ENCODE results near the gene CGA. TPM values are rescaled to one million over a fixed set of nuclear protein-coding genes. Genes with fewer than 3 reads are reported as not detected.

CGA gene
- total RNA-seq, 1 donor from 2014 or later = not detected

DNA sequence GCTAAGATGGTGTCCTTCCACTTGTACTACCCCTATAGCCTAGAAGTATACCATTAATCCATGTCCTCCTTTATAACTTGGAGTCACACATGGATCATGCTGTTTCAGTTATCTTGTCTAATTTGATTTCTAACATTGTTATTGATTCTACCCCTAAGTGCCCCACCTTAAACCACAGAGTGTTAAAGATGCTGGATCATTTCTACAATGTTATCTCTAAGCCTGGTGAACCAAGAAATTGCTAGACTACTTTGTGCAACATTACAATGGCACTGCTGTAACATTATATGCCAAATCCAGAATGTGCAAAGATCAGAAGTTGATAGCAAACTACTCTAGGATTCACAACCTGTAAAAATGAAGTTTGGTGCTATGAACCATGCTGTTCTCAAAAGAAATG, 1.7 kb downstream of the CGA start:
- intact Hi-C loops (cut with DNase I) = no loop called here
- ATAC-seq (no peak), DNase-seq (ENCODE audit: low spot score) (no peak)

DNA sequence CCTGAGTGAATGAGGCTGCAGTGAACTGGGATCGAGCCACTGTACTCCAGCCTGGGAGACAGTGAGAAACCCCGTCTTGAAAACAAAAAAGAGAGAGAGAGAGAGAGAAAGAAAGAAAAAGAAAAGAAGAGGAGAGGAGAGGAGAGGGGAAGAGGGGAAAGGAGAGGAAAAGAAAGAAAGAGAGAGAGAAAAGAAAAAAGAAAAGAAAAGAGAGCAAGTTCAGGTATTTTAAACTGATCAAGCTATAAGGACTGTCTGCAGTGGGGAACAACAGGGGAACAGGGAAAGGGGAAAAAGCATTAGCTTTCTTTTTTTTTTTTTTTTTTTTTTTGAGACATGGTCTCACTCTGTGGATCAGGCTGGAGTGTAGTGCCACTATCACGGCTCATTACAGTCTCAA, 2.5 kb downstream of the CGA start:
- ATAC-seq = no peak
- intact Hi-C loops (cut with DNase I) = no loop called here

DNA sequence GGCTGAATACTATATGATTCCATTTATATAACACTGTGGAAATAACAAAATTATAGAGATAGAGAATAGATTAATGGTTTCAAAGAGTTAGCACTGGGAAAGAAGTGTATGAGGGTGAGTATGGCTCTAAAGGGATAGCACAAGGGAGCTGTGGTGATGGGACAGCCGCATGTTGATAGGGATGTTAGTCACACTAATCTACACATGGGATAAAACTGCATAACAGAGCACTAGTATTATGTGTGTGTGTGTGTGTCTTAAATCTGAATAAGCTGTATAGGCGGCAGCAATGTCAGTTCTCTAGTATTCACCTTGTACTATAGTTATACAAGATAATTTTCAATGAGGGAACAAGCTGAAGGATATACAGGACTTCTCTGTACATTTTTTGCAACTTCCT, 5.8 kb downstream of the CGA start:
- ATAC-seq (no peak), DNase-seq (ENCODE audit: low spot score) (no peak)
- intact Hi-C loops (cut with DNase I) = no loop called here

More for the DNA sequence above, 2.5 kb downstream of the CGA start:
- DNase-seq (ENCODE audit: low spot score) = no peak

- ATAC-seq (no peak), DNase-seq (ENCODE audit: low spot score) (no peak)
- intact Hi-C loops (cut with DNase I) = no loop called here
Measured at GRCh38 chr6:87088076-87088475, 6.8 kb downstream of the CGA start.

GRCh38 chr6:87082160-87082721, 12.7 kb downstream of the CGA start:
- ATAC-seq (no peak), DNase-seq (ENCODE audit: low spot score) (no peak)
- intact Hi-C loops (cut with DNase I) = no loop called here

GRCh38 chr6:87078983-87079616, 15.8 kb downstream of the CGA start:
- intact Hi-C loops (cut with DNase I) = no loop called here
- peak; percentile 70 for ATAC-seq
- peak; percentile 81 for DNase-seq (ENCODE audit: low spot score)

GRCh38 chr6:87075168-87075567, 19.7 kb downstream of the CGA start:
- intact Hi-C loops (cut with DNase I) = no loop called here
- ATAC-seq (no peak), DNase-seq (ENCODE audit: low spot score) (no peak)

DNA sequence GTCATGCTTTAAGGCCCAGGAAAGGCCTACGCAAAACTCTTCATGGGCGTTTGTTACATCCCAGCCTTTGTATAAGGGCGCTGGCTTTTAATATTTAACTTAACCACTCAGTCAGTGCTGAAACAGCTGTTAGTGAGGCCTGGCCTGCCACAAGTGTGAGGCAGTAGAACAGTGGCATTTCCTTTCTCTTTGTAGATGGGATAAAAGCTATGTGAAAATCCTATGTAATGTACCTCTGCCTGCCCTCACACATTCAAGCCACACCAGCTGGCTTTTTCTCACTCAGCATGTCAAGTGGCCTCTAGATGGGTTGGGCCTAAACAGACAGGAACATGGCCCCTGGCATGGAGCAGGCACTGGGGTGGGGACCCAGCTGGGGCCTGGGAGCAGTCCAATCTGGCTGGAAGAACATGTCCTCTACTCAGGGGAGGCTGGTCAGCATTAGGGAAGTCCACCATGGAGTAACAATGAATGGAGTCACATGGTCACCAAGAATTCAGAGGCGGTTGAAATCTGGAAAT, 20.7 kb downstream of the CGA start:
- no peak for ATAC-seq
- DNase-seq (ENCODE audit: low spot score) = no peak
- intact Hi-C loops (cut with DNase I) = no loop called here

GRCh38 chr6:87071683-87072082, 23.2 kb downstream of the CGA start:
- DNase-seq (ENCODE audit: low spot score) (no peak), ATAC-seq (no peak)
- intact Hi-C loops (cut with DNase I) = no loop called here

- DNase-seq (ENCODE audit: low spot score) (no peak), ATAC-seq (no peak)
- intact Hi-C loops (cut with DNase I) = no loop called here
Measured at GRCh38 chr6:87070741-87071140, 24.2 kb downstream of the CGA start.

- no peak for DNase-seq (ENCODE audit: low spot score)
- intact Hi-C loops (cut with DNase I) = loop anchor here (5.0 kb wide), 1 partner anchor 699 kb away; no protein-coding TSS in a partner anchor
- no peak for ATAC-seq
Measured at GRCh38 chr6:87068795-87069194, 26.1 kb downstream of the CGA start.

- intact Hi-C loops (cut with DNase I) = loop anchor here (5.0 kb wide), 1 partner anchor 701 kb away; no protein-coding TSS in a partner anchor
- DNase-seq (ENCODE audit: low spot score) (no peak), ATAC-seq (no peak)
Measured at GRCh38 chr6:87066449-87067333, 28.2 kb downstream of the CGA start.

DNA sequence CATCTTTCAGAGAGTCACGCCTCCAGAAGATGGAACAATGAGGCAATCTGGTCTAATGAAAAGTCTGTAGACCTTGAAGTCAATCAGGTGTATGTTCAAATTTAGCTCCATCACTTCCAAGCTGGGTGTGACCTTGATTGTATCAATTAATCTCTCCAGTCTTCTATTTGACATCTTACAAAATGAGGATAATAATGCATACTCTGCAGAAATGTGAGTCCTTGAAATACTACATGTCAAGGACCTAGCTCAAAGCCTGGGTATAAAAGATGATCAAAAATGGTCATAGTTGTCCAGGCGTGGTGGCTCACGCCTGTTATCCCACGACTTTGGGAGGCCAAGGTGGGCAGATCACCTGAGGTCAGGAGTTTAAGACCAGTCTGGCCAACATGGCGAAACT, 29.8 kb downstream of the CGA start:
- intact Hi-C loops (cut with DNase I) = loop anchor here (5.0 kb wide), 1 partner anchor 702 kb away; no protein-coding TSS in a partner anchor
- DNase-seq (ENCODE audit: low spot score) (no peak), ATAC-seq (no peak)

GRCh38 chr6:87059943-87060342, 35.0 kb downstream of the CGA start:
- intact Hi-C loops (cut with DNase I) = no loop called here
- DNase-seq (ENCODE audit: low spot score) (no peak), ATAC-seq (no peak)

DNA sequence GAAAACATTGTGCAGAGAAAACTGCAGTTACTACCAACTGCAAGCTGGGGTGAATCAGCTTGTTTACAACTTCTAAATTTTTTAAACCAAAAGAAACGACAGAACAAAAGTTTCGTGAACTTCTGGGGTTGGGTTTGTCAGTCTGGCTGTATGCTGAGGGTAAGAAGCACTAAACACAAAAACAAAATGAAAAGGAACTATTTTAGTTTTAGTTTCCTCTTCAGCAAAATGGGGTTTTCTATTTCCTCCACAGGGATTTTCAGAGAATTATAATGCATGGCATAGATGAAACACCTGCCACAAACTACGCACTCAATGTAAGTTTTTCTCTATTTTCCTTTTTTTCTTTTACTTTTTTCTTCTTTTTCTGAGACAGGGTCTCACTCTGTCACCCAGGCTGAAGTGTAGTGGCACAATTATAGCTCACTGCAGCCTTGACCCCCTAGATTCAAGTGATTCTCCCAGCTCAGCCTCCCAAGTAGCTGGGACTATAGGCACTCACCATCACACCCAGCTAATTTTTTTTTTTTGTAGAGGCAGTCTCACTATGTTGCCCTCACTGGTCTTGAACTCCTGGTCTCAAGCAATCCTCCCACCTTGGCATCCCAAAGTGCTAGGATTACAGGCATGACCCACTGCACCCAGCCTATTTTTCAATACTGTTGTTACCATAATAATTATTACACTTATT, 40.6 kb downstream of the CGA start:
- intact Hi-C loops (cut with DNase I) = no loop called here
- DNase-seq (ENCODE audit: low spot score) (no peak), ATAC-seq (no peak)

DNA sequence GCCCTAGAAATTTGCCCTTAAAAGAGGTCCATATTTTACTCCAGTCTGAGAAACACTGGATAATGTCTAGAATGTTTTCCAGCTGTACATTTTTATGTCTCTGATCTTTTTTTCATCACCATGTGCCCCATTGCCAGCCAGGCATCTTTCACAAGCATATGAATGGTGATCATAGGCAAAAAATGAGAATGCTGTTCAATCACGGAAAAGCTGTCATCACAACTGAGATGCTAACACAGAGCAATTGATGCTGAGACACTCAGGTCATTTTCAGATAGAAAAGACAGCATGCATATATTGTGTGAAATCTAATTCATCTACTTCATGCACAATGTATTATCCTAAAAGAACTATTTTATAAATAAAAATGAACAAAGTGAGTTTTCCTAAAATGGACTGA, 41.6 kb downstream of the CGA start:
- ATAC-seq (no peak), DNase-seq (ENCODE audit: low spot score) (no peak)
- intact Hi-C loops (cut with DNase I) = no loop called here

- intact Hi-C loops (cut with DNase I) = no loop called here
- ATAC-seq (no peak), DNase-seq (ENCODE audit: low spot score) (no peak)
Measured at GRCh38 chr6:87049779-87050178, 45.1 kb downstream of the CGA start.

DNA sequence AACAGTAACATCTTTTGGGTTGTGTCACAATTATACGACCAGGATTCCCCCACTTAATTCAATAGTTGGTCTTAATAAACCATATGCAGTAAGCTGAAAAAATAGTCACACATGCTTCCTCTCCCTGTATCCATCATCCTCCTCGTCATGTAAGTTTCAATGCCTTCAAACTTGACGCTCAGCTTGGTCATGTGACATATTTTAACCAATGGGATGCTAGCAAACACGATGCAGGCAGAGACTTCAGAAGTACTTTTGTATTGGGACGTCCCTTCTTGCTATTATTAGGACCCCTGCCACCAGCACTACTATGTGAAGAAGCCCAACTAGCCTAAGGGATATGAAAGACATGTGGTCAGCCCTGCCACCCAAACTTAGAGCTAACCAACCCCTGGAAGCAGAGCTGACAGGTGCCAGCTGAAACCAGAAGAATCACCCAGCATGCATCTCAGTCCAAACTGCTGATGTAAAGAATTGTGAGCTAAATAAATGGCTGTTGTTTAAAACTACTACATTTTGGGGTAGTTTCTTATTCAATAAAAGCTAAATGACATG, 49.3 kb downstream of the CGA start:
- ATAC-seq = no peak
- DNase-seq (ENCODE audit: low spot score) = no peak
- intact Hi-C loops (cut with DNase I) = no loop called here

GRCh38 chr6:87040729-87041128, 54.2 kb downstream of the CGA start:
- ATAC-seq (no peak), DNase-seq (ENCODE audit: low spot score) (no peak)
- intact Hi-C loops (cut with DNase I) = no loop called here
